H1 (cell line): ENCODE data around the gene DOP1B. TPM values are rescaled to one million over a fixed set of nuclear protein-coding genes. Genes with fewer than 3 reads are reported as not detected.

Experiments
- CTCF ChIA-PET: fragments of 300-600 bp; sonication (Branson Sonifier 250); formaldehyde crosslinking; loops from one replicate; lab custom pipeline; 2021; ENCODE audit not compliant: partially characterized antibody; lab: Charles Lee
- POLR2A ChIA-PET: fragments of 300-600 bp; sonication (Branson Sonifier 250); formaldehyde crosslinking; loops from one replicate; lab custom pipeline; 2021; ENCODE audit warnings: inconsistent platforms; ENCODE audit not compliant: partially characterized antibody; lab: Charles Lee
- DNase-seq, 2 experiments: peaks; one replicate each; pipeline versions ENCODE4 v3.0.0 to v3.0.0-alpha.2; 2010 to 2022; ENCODE audit warnings: low spot score in 2 of 2, low read depth in 1 of 2, mixed read lengths in 1 of 2
- FAIRE-seq: peaks from 2 replicates; lab custom pipeline; 2011; peaks lifted over from hg19 to GRCh38; lab: Jason Lieb, UNC
- H2AFZ ChIP-seq: 2 replicates; pipeline ENCODE4 v1.8.1; 2012; ENCODE audit warnings: low read length, inconsistent platforms
- H2AK5ac ChIP-seq: 2 replicates; pipeline ENCODE4 v1.6.1; 2013; ENCODE audit warnings: low read depth, low read length
- H2BK120ac ChIP-seq: replicated peaks from 2 replicates; pipeline ENCODE3; 2013; ENCODE audit warnings: low read depth, low read length, inconsistent platforms
- H2BK12ac ChIP-seq: 2 replicates; pipeline ENCODE4 v1.6.1; 2013; ENCODE audit warnings: low read depth, low read length
- H2BK15ac ChIP-seq: 2 replicates; pipeline ENCODE4 v1.6.1; 2013; ENCODE audit warnings: low read length
- H2BK20ac ChIP-seq: 2 replicates; pipeline ENCODE4 v1.6.1; 2013; ENCODE audit warnings: low read length
- H2BK5ac ChIP-seq: 2 replicates; pipeline ENCODE4 v1.6.1; 2013; ENCODE audit warnings: low read depth, low read length
- H3K14ac ChIP-seq: 2 replicates; pipeline ENCODE4 v1.6.1; 2013; ENCODE audit warnings: inconsistent platforms; ENCODE audit not compliant: insufficient read length
- H3K18ac ChIP-seq: 2 replicates; pipeline ENCODE4 v1.6.1; 2013; ENCODE audit warnings: low read length; ENCODE audit errors: extremely low read depth
- H3K23ac ChIP-seq: 2 replicates; pipeline ENCODE4 v1.6.1; 2013; ENCODE audit warnings: inconsistent platforms; ENCODE audit not compliant: insufficient read length
- H3K23me2 ChIP-seq: 2 replicates; pipeline ENCODE4 v1.6.1; 2013; ENCODE audit warnings: low read depth, low read length
- H3K27ac ChIP-seq: 2 replicates; pipeline ENCODE4 v1.6.1; 2011; ENCODE audit warnings: low read depth, low read length, inconsistent platforms
- H3K27me3 ChIP-seq, 4 experiments: replicated peaks in 1 of 4; 1 replicate in 1 of 4; 2 replicates in 3 of 4; pipeline versions ENCODE4 v1.6.1 to v1.8.1; 2011 to 2013; ENCODE audit warnings: low read length in 3 of 4, mild to moderate bottlenecking in 3 of 4, inconsistent platforms in 2 of 4, mixed read lengths in 2 of 4, moderate library complexity in 1 of 4; ENCODE audit not compliant: control insufficient read depth in 3 of 4, insufficient read depth in 3 of 4; ENCODE audit errors: extremely low read depth in 1 of 4
- H3K36me3 ChIP-seq, 4 experiments: 2 replicates each; pipeline versions ENCODE4 v1.6.1 to v1.8.1; 2011 to 2013; ENCODE audit warnings: mild to moderate bottlenecking in 4 of 4, low read length in 3 of 4, moderate library complexity in 2 of 4, control low read depth in 1 of 4, inconsistent platforms in 1 of 4; ENCODE audit not compliant: insufficient read depth in 4 of 4, control insufficient read depth in 2 of 4
- H3K4ac ChIP-seq: replicated peaks from 2 replicates; pipeline ENCODE3; 2013; ENCODE audit warnings: low read length, low read depth, mixed read lengths, inconsistent platforms; ENCODE audit not compliant: insufficient read length
- H3K4me1 ChIP-seq, 4 experiments: replicated peaks in 1 of 4; 1 replicate in 1 of 4; 2 replicates in 3 of 4; pipeline versions ENCODE4 v1.6.1 to v1.8.1; 2011 to 2013; ENCODE audit warnings: low read length in 3 of 4, inconsistent platforms in 2 of 4, mixed read lengths in 1 of 4; ENCODE audit not compliant: insufficient read depth in 4 of 4, control insufficient read depth in 3 of 4
- H3K4me2 ChIP-seq, 2 experiments: 2 replicates each; pipeline versions ENCODE4 v1.6.1 to v1.8.1; 2011 to 2013; ENCODE audit warnings: low read depth in 2 of 2, low read length in 2 of 2, control low read depth in 1 of 2, inconsistent platforms in 1 of 2, mild to moderate bottlenecking in 1 of 2; ENCODE audit not compliant: insufficient read depth in 1 of 2
- H3K4me3 ChIP-seq, 4 experiments: fragments of 200-600, 300-600 bp in 1 of 4; sonication (generic), shearing (Covaris generic), sonication (Bioruptor Twin) in 1 of 4; 2 replicates each; pipeline versions ENCODE4 v1.5.1 to v1.8.1; 2011 to 2016; ENCODE audit warnings: low read length in 4 of 4, low read depth in 3 of 4, control low read depth in 2 of 4, inconsistent platforms in 2 of 4, mild to moderate bottlenecking in 2 of 4, mixed read lengths in 1 of 4, moderate library complexity in 1 of 4; ENCODE audit not compliant: insufficient read depth in 2 of 4; ENCODE audit errors: extremely low read depth in 1 of 4
- H3K56ac ChIP-seq: replicated peaks from 2 replicates; pipeline ENCODE3; 2013; ENCODE audit warnings: low read depth, mild to moderate bottlenecking, mixed read lengths, low read length, inconsistent platforms; ENCODE audit not compliant: insufficient read length
- H3K79me1 ChIP-seq: 2 replicates; pipeline ENCODE4 v1.6.1; 2013; ENCODE audit warnings: low read depth, low read length, control low read depth
- H3K79me2 ChIP-seq, 2 experiments: 2 replicates each; pipeline versions ENCODE4 v1.6.1 to v1.8.1; 2012 to 2013; ENCODE audit warnings: low read length in 2 of 2, mild to moderate bottlenecking in 2 of 2, inconsistent platforms in 1 of 2; ENCODE audit not compliant: insufficient read depth in 2 of 2, control insufficient read depth in 1 of 2
- H3K9ac ChIP-seq, 4 experiments: replicated peaks in 1 of 4; 1 replicate in 1 of 4; 2 replicates in 3 of 4; pipeline versions ENCODE4 v1.6.1 to v1.8.1; 2011 to 2013; ENCODE audit warnings: low read depth in 3 of 4, low read length in 3 of 4, control low read depth in 2 of 4, mild to moderate bottlenecking in 2 of 4, moderate library complexity in 2 of 4, inconsistent platforms in 1 of 4; ENCODE audit errors: extremely low read depth in 1 of 4
- H3K9me3 ChIP-seq, 2 experiments: 2 replicates each; pipeline versions ENCODE4 v1.6.1 to v1.8.1; 2012 to 2013; ENCODE audit warnings: mild to moderate bottlenecking in 2 of 2, moderate library complexity in 2 of 2, control low read depth in 1 of 2, inconsistent platforms in 1 of 2, low read depth in 1 of 2, low read length in 1 of 2, mixed read lengths in 1 of 2; ENCODE audit not compliant: insufficient read depth in 2 of 2
- H4K20me1 ChIP-seq, 2 experiments: replicated peaks in 1 of 2; 2 replicates each; pipeline versions ENCODE3 to v1.8.1; 2011 to 2013; ENCODE audit warnings: inconsistent platforms in 2 of 2, low read length in 2 of 2, mild to moderate bottlenecking in 1 of 2; ENCODE audit not compliant: insufficient read depth in 2 of 2, control insufficient read depth in 1 of 2
- H4K5ac ChIP-seq: 2 replicates; pipeline ENCODE4 v1.6.1; 2013; ENCODE audit warnings: low read length, low read depth, mixed read lengths, inconsistent platforms; ENCODE audit not compliant: insufficient read length
- H4K8ac ChIP-seq: 2 replicates; pipeline ENCODE4 v1.8.0; 2013; ENCODE audit warnings: mild to moderate bottlenecking, moderate library complexity, low read length, inconsistent platforms; ENCODE audit not compliant: insufficient read depth; ENCODE audit errors: extremely low read depth
- H4K91ac ChIP-seq: replicated peaks from 2 replicates; pipeline ENCODE3; 2013; ENCODE audit warnings: low read length, mixed read lengths, inconsistent platforms; ENCODE audit not compliant: insufficient read length
- EP300 ChIP-seq, 2 experiments: IDR thresholded peaks; 1 replicate in 1 of 2; 2 replicates in 1 of 2; pipeline ENCODE4 v1.6.1; 2011 to 2012; ENCODE audit warnings: low read depth in 2 of 2, low read length in 2 of 2, mild to moderate bottlenecking in 2 of 2, borderline replicate concordance in 1 of 2, inconsistent platforms in 1 of 2, moderate library complexity in 1 of 2
- WGBS, 2 experiments: shearing (Covaris generic) in 1 of 2; methylation state at CpG; one replicate each; pipeline versions ENCODE4 v1.1.6 to v1.1.7; 2013 to 2015; ENCODE audit warnings: low lambda C conversion rate in 2 of 2, mixed read lengths in 2 of 2, inconsistent platforms in 1 of 2, low coverage in 1 of 2, missing lambda C conversion rate in 1 of 2; ENCODE audit not compliant: insufficient replicate concordance in 2 of 2, insufficient coverage in 1 of 2, insufficient read length in 1 of 2; ENCODE audit errors: extremely low coverage in 1 of 2, missing lambda C conversion rate in 1 of 2; 5-methylcytosine and 5-hydroxymethylcytosine counted together
- polyA plus RNA-seq, 7 experiments: library from polyadenylated mRNA; depleted of rRNA in 3 of 7; stranded (reverse) in 5 of 7; unstranded in 2 of 7; fragments of >200 nt in 5 of 7; fragments of 200-250 nt in 2 of 7; gene quantifications; 1 replicate in 5 of 7; 2 replicates in 1 of 7; 4 replicates in 1 of 7; pipeline versions ENCODE4 v1.2.1 to v1.2.3, GENCODE V29; 2011 to 2013; ENCODE audit warnings: missing spikeins in 2 of 7, mixed read lengths in 2 of 7
- total RNA-seq: library from RNA; stranded (reverse); fragmentation: NEBNext Ultra II Directional; extraction: Animal tissue kit (Norgen Biotek cat#: 25700); gene quantifications from 2 replicates; pipeline ENCODE4 v1.2.1, GENCODE V29; 2021

The DOP1B gene
- total and polyA plus RNA-seq, 2 of the 8 experiments (the other 6 are each of a cell fraction or from before 2014, with no cell fraction given) = 2.8 to 9.9 TPM

- Histone ChIP-seq H3K23me2 (no peaks in the 10 kb centered on the region), H4K5ac (no peak overlapping the region), H2AFZ (no peak overlapping the region), H2BK5ac (no peak overlapping the region), H3K79me1 (no peaks in the 10 kb centered on the region), H3K18ac (no peak overlapping the region), H2AK5ac (no peak overlapping the region), H3K23ac (no peak overlapping the region), H2BK15ac (no peak overlapping the region), H3K27me3 (no peaks in the 10 kb centered on the region), H4K8ac (no peak overlapping the region), H4K91ac (no peak overlapping the region), H2BK120ac (no peak overlapping the region), H3K9ac (no peak overlapping the region), H2BK20ac (no peak overlapping the region), H3K56ac (no peak overlapping the region), H3K4ac (no peak overlapping the region), H3K4me3 (no peak overlapping the region), H3K14ac (no peak overlapping the region), H4K20me1 (no peaks in the 10 kb centered on the region), H3K36me3 (no peaks in the 10 kb centered on the region), H3K9me3 (no peaks in the 10 kb centered on the region), H3K4me1 (no peaks in the 10 kb centered on the region), H3K4me2 (no peak overlapping the region), H3K27ac (no peak overlapping the region), H3K79me2 (no peaks in the 10 kb centered on the region), H2BK12ac (no peak overlapping the region)
- CTCF ChIA-PET = interaction anchor here (0.6 to 5.7 kb wide), 6 partner anchors 9 to 223 kb away, joined by 3 to 46 read pairs (median 4); no protein-coding TSS in a partner anchor
- POLR2A ChIA-PET = interaction anchor here (0.5 kb wide), 1 partner anchor 54 kb away, joined by 3 read pairs; no protein-coding TSS in a partner anchor
- no peak for FAIRE-seq
- DNase-seq = no peak
- WGBS, 2 experiments = 89% methylated on average over 9 of the region's 9 CpGs; no CpG with 5 or more reads in 1 of the 2 experiments
- TF ChIP-seq EP300 (IDR thresholded peaks at IDR 0.05; ENCODE audit: borderline replicate concordance in 1 of 2, low read depth in 2 of 2, low read length in 2 of 2) = no peak
These were observed 42.4 kb downstream of the DOP1B start for GRCh38 chr21:36199021-36199420.
